Ishikawa (cell line): ENCODE data around the gene VRK3.

Experiments used
- EP300 ChIP-seq: IDR thresholded peaks from 2 replicates; pipeline ENCODE4 v1.6.1; 2012; ENCODE audit warnings: borderline replicate concordance
- NFIC ChIP-seq: IDR thresholded peaks from 2 replicates; pipeline ENCODE4 v1.6.1; 2012
- ZBTB7A ChIP-seq: IDR thresholded peaks from 2 replicates; pipeline ENCODE4 v1.6.1; 2012; ENCODE audit warnings: low read depth
- TF ChIP-seq, protein P1 (sequence below): IDR thresholded peaks from 2 replicates; pipeline ENCODE4 v1.6.1; 2012
- TF ChIP-seq, protein P2 (sequence below): IDR thresholded peaks from 2 replicates; pipeline ENCODE4 v1.6.1; 2012; ENCODE audit warnings: low read depth, mild to moderate bottlenecking
- TF ChIP-seq, protein P3 (sequence below): IDR thresholded peaks from 2 replicates; pipeline ENCODE4 v1.6.1; 2012

DNA sequence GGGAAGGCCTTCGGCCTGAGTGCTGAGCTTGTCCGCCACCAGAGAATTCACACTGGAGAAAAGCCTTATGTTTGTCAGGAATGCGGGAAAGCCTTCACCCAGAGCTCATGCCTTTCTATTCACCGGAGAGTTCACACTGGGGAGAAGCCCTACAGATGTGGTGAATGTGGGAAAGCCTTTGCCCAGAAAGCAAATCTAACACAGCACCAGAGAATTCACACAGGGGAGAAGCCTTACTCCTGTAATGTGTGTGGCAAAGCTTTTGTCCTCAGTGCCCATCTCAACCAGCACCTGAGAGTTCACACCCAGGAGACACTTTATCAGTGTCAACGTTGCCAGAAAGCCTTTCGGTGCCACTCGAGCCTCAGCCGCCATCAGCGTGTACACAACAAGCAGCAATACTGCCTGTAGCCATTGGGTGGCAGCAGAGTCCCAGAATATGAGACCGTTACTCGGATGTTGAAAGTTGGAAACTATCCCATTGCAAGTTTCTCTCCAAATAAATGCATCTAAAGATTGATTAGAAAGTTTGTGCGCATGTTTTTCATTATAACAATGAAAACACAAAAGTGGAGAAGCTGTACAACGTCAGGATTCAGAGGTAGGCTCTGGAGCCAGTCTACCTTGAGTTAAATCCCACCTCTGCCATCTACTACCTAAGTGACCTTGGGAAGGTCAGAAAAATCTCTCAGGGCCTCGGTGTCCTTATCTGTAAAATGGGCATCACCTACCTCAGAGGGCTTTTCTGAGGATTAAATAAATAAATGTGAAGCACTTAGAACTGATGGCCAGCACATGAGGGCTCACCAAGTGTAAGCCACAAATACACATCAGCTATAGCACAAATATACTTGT, 21.7 kb upstream of the VRK3 start:
- no peak for TF ChIP-seq EP300
- TF ChIP-seq, protein P1, sequence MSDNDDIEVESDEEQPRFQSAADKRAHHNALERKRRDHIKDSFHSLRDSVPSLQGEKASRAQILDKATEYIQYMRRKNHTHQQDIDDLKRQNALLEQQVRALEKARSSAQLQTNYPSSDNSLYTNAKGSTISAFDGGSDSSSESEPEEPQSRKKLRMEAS = no peak
- TF ChIP-seq, protein P2, sequence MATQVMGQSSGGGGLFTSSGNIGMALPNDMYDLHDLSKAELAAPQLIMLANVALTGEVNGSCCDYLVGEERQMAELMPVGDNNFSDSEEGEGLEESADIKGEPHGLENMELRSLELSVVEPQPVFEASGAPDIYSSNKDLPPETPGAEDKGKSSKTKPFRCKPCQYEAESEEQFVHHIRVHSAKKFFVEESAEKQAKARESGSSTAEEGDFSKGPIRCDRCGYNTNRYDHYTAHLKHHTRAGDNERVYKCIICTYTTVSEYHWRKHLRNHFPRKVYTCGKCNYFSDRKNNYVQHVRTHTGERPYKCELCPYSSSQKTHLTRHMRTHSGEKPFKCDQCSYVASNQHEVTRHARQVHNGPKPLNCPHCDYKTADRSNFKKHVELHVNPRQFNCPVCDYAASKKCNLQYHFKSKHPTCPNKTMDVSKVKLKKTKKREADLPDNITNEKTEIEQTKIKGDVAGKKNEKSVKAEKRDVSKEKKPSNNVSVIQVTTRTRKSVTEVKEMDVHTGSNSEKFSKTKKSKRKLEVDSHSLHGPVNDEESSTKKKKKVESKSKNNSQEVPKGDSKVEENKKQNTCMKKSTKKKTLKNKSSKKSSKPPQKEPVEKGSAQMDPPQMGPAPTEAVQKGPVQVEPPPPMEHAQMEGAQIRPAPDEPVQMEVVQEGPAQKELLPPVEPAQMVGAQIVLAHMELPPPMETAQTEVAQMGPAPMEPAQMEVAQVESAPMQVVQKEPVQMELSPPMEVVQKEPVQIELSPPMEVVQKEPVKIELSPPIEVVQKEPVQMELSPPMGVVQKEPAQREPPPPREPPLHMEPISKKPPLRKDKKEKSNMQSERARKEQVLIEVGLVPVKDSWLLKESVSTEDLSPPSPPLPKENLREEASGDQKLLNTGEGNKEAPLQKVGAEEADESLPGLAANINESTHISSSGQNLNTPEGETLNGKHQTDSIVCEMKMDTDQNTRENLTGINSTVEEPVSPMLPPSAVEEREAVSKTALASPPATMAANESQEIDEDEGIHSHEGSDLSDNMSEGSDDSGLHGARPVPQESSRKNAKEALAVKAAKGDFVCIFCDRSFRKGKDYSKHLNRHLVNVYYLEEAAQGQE = no peak
- no peak for TF ChIP-seq NFIC
- TF ChIP-seq, protein P3, sequence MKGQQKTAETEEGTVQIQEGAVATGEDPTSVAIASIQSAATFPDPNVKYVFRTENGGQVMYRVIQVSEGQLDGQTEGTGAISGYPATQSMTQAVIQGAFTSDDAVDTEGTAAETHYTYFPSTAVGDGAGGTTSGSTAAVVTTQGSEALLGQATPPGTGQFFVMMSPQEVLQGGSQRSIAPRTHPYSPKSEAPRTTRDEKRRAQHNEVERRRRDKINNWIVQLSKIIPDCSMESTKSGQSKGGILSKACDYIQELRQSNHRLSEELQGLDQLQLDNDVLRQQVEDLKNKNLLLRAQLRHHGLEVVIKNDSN = no peak
- no peak for TF ChIP-seq ZBTB7A
